DND-41 (cell line): ENCODE results near the gene AP1M1.
"Not testable (repeated sequence)": the region's sequence is repeated elsewhere in the genome, so short reads cannot be mapped to it uniquely, and the experiment has no call there.

ENCODE experiments used
- ATAC-seq: fragments of 200-7000 bp; cut with Tn5 transposase; 3 replicates; pipeline ENCODE4 v1.9.1; 2021; ENCODE audit warnings: low read depth; ENCODE audit not compliant: insufficient read depth
- DNase-seq: peaks from one replicate; pipeline ENCODE4 v3.0.0-alpha.2; 2020
- H2AFZ ChIP-seq: 2 replicates; pipeline ENCODE4 v1.6.0; 2012; ENCODE audit warnings: low read depth, low read length
- H3K27ac ChIP-seq: 2 replicates; pipeline ENCODE4 v1.5.1; 2012; ENCODE audit warnings: low read length, inconsistent platforms
- H3K27me3 ChIP-seq: fragments of 200-600 bp; sonication (generic); 2 replicates; pipeline ENCODE4 v1.6.0; 2012; ENCODE audit warnings: low read length, mild to moderate bottlenecking, inconsistent platforms; ENCODE audit not compliant: insufficient read depth, poor library complexity
- H3K36me3 ChIP-seq: 2 replicates; pipeline ENCODE4 v1.5.1; 2012; ENCODE audit warnings: low read length, inconsistent platforms; ENCODE audit not compliant: insufficient read depth
- H3K4me1 ChIP-seq: 2 replicates; pipeline ENCODE4 v1.5.1; 2012; ENCODE audit warnings: mild to moderate bottlenecking, low read length; ENCODE audit not compliant: insufficient read depth
- H3K4me2 ChIP-seq: 2 replicates; pipeline ENCODE4 v1.6.0; 2012; ENCODE audit warnings: mild to moderate bottlenecking, moderate library complexity, low read length, inconsistent platforms; ENCODE audit not compliant: insufficient read depth
- H3K4me3 ChIP-seq, 2 experiments: fragments of 200-600 bp in 1 of 2; shearing (Covaris generic) in 1 of 2; 2 replicates each; pipeline ENCODE4 v1.5.1; 2012 to 2016; ENCODE audit warnings: inconsistent platforms in 2 of 2, low read length in 2 of 2, mild to moderate bottlenecking in 2 of 2, low read depth in 1 of 2, moderate library complexity in 1 of 2
- H3K79me2 ChIP-seq: 2 replicates; pipeline ENCODE4 v1.6.0; 2012; ENCODE audit warnings: low read length, inconsistent platforms; ENCODE audit not compliant: insufficient read depth
- H3K9ac ChIP-seq: 2 replicates; pipeline ENCODE4 v1.6.0; 2012; ENCODE audit warnings: low read depth, mild to moderate bottlenecking, inconsistent platforms, low read length, moderate library complexity
- H3K9me3 ChIP-seq: 2 replicates; pipeline ENCODE4 v1.5.1; 2012; ENCODE audit warnings: low read length, moderate library complexity, mild to moderate bottlenecking, inconsistent platforms; ENCODE audit not compliant: insufficient read depth, severe bottlenecking
- H4K20me1 ChIP-seq: 2 replicates; pipeline ENCODE4 v1.6.0; 2012; ENCODE audit warnings: low read length; ENCODE audit not compliant: insufficient read depth
- CTCF ChIP-seq: IDR thresholded peaks from 2 replicates; pipeline ENCODE4 v1.5.1; 2012; ENCODE audit warnings: borderline replicate concordance, low read length, moderate library complexity, mild to moderate bottlenecking; ENCODE audit not compliant: poor library complexity, severe bottlenecking; ENCODE audit errors: extremely low read depth
- EZH2 ChIP-seq: IDR thresholded peaks from 3 replicates; pipeline ENCODE4 v1.6.1; 2012; ENCODE audit warnings: borderline replicate concordance, low read depth, mild to moderate bottlenecking, moderate library complexity, low read length, inconsistent platforms; ENCODE audit not compliant: severe bottlenecking

AP1M1 gene

GRCh38 chr19:16168465-16169081 lies 29.1 kb upstream of the AP1M1 start:
- ATAC-seq (peak; percentile 31; the same call in 1 of the 3 replicates), DNase-seq (no peak)
- H3K27ac ChIP-seq = no peak overlapping the region
- H3K4me3 ChIP-seq = no peak overlapping the region
- no peaks in the 10 kb centered on the region for H3K36me3 ChIP-seq
- no peak overlapping the region for H2AFZ ChIP-seq
- peaks cover 4% of the 10 kb centered on the region; the same call in 1 of the 2 replicates for H4K20me1 ChIP-seq
- H3K27me3 ChIP-seq = no peaks in the 10 kb centered on the region
- H3K4me1 ChIP-seq = no peaks in the 10 kb centered on the region
- H3K4me2 ChIP-seq = no peak overlapping the region
- H3K9me3 ChIP-seq = no peaks in the 10 kb centered on the region
- no peak for TF ChIP-seq EZH2
- TF ChIP-seq CTCF = no peak
- no peaks in the 10 kb centered on the region for H3K79me2 ChIP-seq
- H3K9ac ChIP-seq = no peak overlapping the region

- no peaks in the 10 kb centered on the region for H3K9me3 ChIP-seq
- H3K4me2 ChIP-seq = no peak overlapping the region
- ATAC-seq (no peak), DNase-seq (no peak)
- no peak overlapping the region for H3K27ac ChIP-seq
- H3K79me2 ChIP-seq = no peaks in the 10 kb centered on the region
- H3K4me1 ChIP-seq = no peaks in the 10 kb centered on the region
- TF ChIP-seq CTCF (no peak), EZH2 (no peak)
- no peak overlapping the region for H3K9ac ChIP-seq
- no peak overlapping the region for H2AFZ ChIP-seq
- H3K27me3 ChIP-seq = no peaks in the 10 kb centered on the region
- H4K20me1 ChIP-seq = peaks cover 4% of the 10 kb centered on the region; the same call in 1 of the 2 replicates
- H3K36me3 ChIP-seq = no peaks in the 10 kb centered on the region
- H3K4me3 ChIP-seq = no peak overlapping the region
Observed at GRCh38 chr19:16170134-16170533, 27.6 kb upstream of the AP1M1 start.

- DNase-seq (no peak), ATAC-seq (no peak)
- peaks cover 4% of the 10 kb centered on the region; the same call in 1 of the 2 replicates for H4K20me1 ChIP-seq
- H3K4me1 ChIP-seq = no peaks in the 10 kb centered on the region
- H3K4me2 ChIP-seq = no peak overlapping the region
- H3K9me3 ChIP-seq = no peaks in the 10 kb centered on the region
- H3K27me3 ChIP-seq = no peaks in the 10 kb centered on the region
- H3K4me3 ChIP-seq = no peak overlapping the region
- H3K79me2 ChIP-seq = no peaks in the 10 kb centered on the region
- H2AFZ ChIP-seq = no peak overlapping the region
- no peak for TF ChIP-seq CTCF
- no peak for TF ChIP-seq EZH2
- H3K27ac ChIP-seq = no peak overlapping the region
- H3K9ac ChIP-seq = no peak overlapping the region
- no peaks in the 10 kb centered on the region for H3K36me3 ChIP-seq
Observed at GRCh38 chr19:16175954-16176353, 21.8 kb upstream of the AP1M1 start.

- not testable (repeated sequence) for H3K9me3 ChIP-seq, H3K9ac ChIP-seq, H3K27me3 ChIP-seq, DNase-seq, H3K4me3 ChIP-seq, H3K4me1 ChIP-seq, H4K20me1 ChIP-seq, H3K79me2 ChIP-seq, ATAC-seq, H3K36me3 ChIP-seq, H3K4me2 ChIP-seq, H2AFZ ChIP-seq, H3K27ac ChIP-seq
Observed at GRCh38 chr19:16178866-16179265, 18.8 kb upstream of the AP1M1 start.
